Measurements from ENCODE around the gene CYP2C19. TPM values are rescaled to one million over a fixed set of nuclear protein-coding genes. Genes with fewer than 3 reads are reported as not detected.

CYP2C19 gene
- total RNA-seq, 1 experiment from 2014 or later, result 0.86 TPM

- Mint-ChIP-seq H3K4me1 (ENCODE audit: low read depth, unreplicated experiment) (no peaks in the 10 kb centered on the region), H3K27me3 (ENCODE audit: insufficient read depth, unreplicated experiment) (peaks cover 3% of the 10 kb centered on the region), H3K36me3 (ENCODE audit: insufficient read depth, unreplicated experiment) (no peaks in the 10 kb centered on the region), H3K4me3 (ENCODE audit: unreplicated experiment) (no peak overlapping the region), H3K9me3 (ENCODE audit: unreplicated experiment) (peaks cover 18% of the 10 kb centered on the region), H3K27ac (ENCODE audit: unreplicated experiment) (no peak overlapping the region)
- DNase-seq, result no peak
- intact Hi-C loops (cut with micrococcal nuclease; ENCODE audit: unreplicated experiment), result no loop called here
- no peaks in the 10 kb centered on the region for H3K27me3 ChIP-seq (replicated peaks; ENCODE audit: control insufficient read depth, insufficient read depth, low read length)
- ChIA-PET POLR2A (no interaction called here), CTCF (no interaction called here)
- no TSS peak for BruUV-seq (replicated peaks)
- no peak for TF ChIP-seq CTCF (IDR thresholded peaks at IDR 0.05; ENCODE audit: insufficient read depth in 1 of 2, low read depth in 1 of 2, low read length in 1 of 2, severe bottlenecking in 1 of 2, unreplicated experiment in 1 of 2)
- no peaks in the 10 kb centered on the region for H3K9me3 ChIP-seq
- H3K4me3 ChIP-seq (ENCODE audit: low read depth, low read length), result no peak overlapping the region
- no peaks in the 10 kb centered on the region for H3K36me3 ChIP-seq (ENCODE audit: control insufficient read depth, insufficient read depth, low read length)
- no peaks in the 10 kb centered on the region for H3K4me1 ChIP-seq
Measured at GRCh38 chr10:94859086-94859485, 96.6 kb downstream of the CYP2C19 start.

GRCh38 chr10:94878649-94879048 lies 116.2 kb downstream of the CYP2C19 start:
- Mint-ChIP-seq H3K4me3 (ENCODE audit: unreplicated experiment) (no peak overlapping the region), H3K27ac (ENCODE audit: unreplicated experiment) (no peak overlapping the region), H3K27me3 (ENCODE audit: insufficient read depth, unreplicated experiment) (no peaks in the 10 kb centered on the region), H3K9me3 (ENCODE audit: unreplicated experiment) (peaks cover 11% of the 10 kb centered on the region), H3K4me1 (ENCODE audit: low read depth, unreplicated experiment) (no peaks in the 10 kb centered on the region), H3K36me3 (ENCODE audit: insufficient read depth, unreplicated experiment) (no peaks in the 10 kb centered on the region)
- Histone ChIP-seq H3K27me3 (replicated peaks; ENCODE audit: control insufficient read depth, insufficient read depth, low read length) (no peaks in the 10 kb centered on the region), H3K4me3 (ENCODE audit: low read depth, low read length) (no peak overlapping the region), H3K36me3 (ENCODE audit: control insufficient read depth, insufficient read depth, low read length) (no peaks in the 10 kb centered on the region), H3K9me3 (no peaks in the 10 kb centered on the region), H3K4me1 (no peaks in the 10 kb centered on the region)
- ChIA-PET POLR2A (no interaction called here), CTCF (interaction anchor here (0.6 kb wide), 1 partner anchor 11 kb away, joined by 3 read pairs; no protein-coding TSS in a partner anchor)
- no peak for DNase-seq
- intact Hi-C loops (cut with micrococcal nuclease; ENCODE audit: unreplicated experiment), result no loop called here
- BruUV-seq (replicated peaks), result no TSS peak
- no peak for TF ChIP-seq CTCF (IDR thresholded peaks at IDR 0.05; ENCODE audit: insufficient read depth in 1 of 2, low read depth in 1 of 2, low read length in 1 of 2, severe bottlenecking in 1 of 2, unreplicated experiment in 1 of 2)

GRCh38 chr10:94879214-94879613 lies 116.7 kb downstream of the CYP2C19 start:
- H3K9me3 Mint-ChIP-seq (ENCODE audit: unreplicated experiment), result peaks cover 11% of the 10 kb centered on the region
- H3K4me1 Mint-ChIP-seq (ENCODE audit: low read depth, unreplicated experiment), result no peaks in the 10 kb centered on the region
- TF ChIP-seq CTCF (IDR thresholded peaks at IDR 0.05; ENCODE audit: insufficient read depth in 1 of 2, low read depth in 1 of 2, low read length in 1 of 2, severe bottlenecking in 1 of 2, unreplicated experiment in 1 of 2), result no peak
- ChIA-PET CTCF (interaction anchor here (0.6 kb wide), 1 partner anchor 11 kb away, joined by 3 read pairs; no protein-coding TSS in a partner anchor), POLR2A (no interaction called here)
- intact Hi-C loops (cut with micrococcal nuclease; ENCODE audit: unreplicated experiment), result no loop called here
- H3K27ac Mint-ChIP-seq (ENCODE audit: unreplicated experiment), result no peak overlapping the region
- no TSS peak for BruUV-seq (replicated peaks)
- no peak overlapping the region for H3K4me3 Mint-ChIP-seq (ENCODE audit: unreplicated experiment)
- no peaks in the 10 kb centered on the region for H3K4me1 ChIP-seq
- DNase-seq, result no peak
- H3K9me3 ChIP-seq, result no peaks in the 10 kb centered on the region
- no peaks in the 10 kb centered on the region for H3K36me3 Mint-ChIP-seq (ENCODE audit: insufficient read depth, unreplicated experiment)
- H3K4me3 ChIP-seq (ENCODE audit: low read depth, low read length), result no peak overlapping the region
- H3K27me3 Mint-ChIP-seq (ENCODE audit: insufficient read depth, unreplicated experiment), result no peaks in the 10 kb centered on the region
- no peaks in the 10 kb centered on the region for H3K36me3 ChIP-seq (ENCODE audit: control insufficient read depth, insufficient read depth, low read length)
- H3K27me3 ChIP-seq (replicated peaks; ENCODE audit: control insufficient read depth, insufficient read depth, low read length), result no peaks in the 10 kb centered on the region
